A172 (cell line): ENCODE data around the gene CHID1. TPM values are rescaled to one million over a fixed set of nuclear protein-coding genes. Genes with fewer than 3 reads are reported as not detected.

Experiments used
- DNase-seq: peaks from one replicate; pipeline ENCODE4 v3.0.0-alpha.2; 2015; ENCODE audit warnings: low spot score
- total RNA-seq: library from RNA; depleted of rRNA; stranded (reverse); fragments of >200 nt; shearing (Covaris generic); gene quantifications from 2 replicates; pipeline ENCODE4 v1.2.3, GENCODE V29; 2014

Gene CHID1
- total RNA-seq, 1 experiment from 2014 or later = 66.7 TPM

GRCh38 chr11:888310-889212 lies 22.0 kb downstream of the CHID1 start:
- DNase-seq = no peak

- no peak for DNase-seq
Measured at GRCh38 chr11:887589-887988, 23.0 kb downstream of the CHID1 start.

- no peak for DNase-seq
Measured at GRCh38 chr11:886568-886967, 24.0 kb downstream of the CHID1 start.

DNA sequence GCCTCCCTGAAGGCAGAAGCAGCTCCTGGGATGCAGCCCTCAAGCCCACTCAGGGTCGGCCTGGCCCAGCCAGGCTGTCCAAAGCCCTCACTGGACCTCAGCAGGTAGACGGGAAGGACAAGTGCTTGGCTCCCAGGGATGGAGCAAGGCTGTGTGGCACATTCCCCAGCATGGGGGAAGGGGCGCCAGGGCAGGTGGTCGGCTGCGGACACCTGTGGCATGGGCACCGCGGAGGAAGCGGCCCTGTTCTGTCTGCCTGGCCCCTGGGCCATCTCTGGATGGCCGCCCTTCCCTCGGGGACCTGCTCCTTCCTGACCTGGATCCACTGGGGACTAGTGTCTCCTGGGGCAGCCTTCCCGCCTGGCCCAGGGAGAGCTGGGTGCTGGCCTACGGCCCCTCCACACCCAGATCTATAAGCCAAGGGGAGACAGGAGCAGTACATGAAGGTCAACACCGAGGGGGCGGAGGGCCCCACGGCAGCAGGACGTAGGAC lies 26.0 kb downstream of the CHID1 start:
- no peak for DNase-seq

GRCh38 chr11:883527-883926 lies 27.1 kb downstream of the CHID1 start:
- DNase-seq = no peak

- DNase-seq = no peak
Measured at GRCh38 chr11:882596-882995, 28.0 kb downstream of the CHID1 start.

DNA sequence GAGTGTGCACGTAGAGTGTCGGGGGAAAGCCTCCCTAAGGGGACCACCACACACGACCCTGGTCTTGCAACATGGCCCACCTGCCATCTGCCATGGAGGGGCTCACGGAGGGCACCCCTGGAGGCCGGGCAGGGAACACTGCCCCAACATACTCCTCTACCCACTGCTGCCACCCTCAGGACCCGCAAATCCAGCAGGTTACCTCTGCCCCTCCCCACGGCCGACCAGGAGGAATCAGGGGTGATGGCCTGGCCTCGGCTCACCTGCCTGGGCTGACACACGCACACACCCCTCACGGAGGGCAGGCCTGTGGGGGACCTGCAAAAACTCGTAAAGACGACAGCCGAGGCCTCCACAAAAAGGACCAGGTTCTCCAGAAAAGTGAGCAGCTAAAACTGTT lies 30.2 kb downstream of the CHID1 start:
- no peak for DNase-seq

- DNase-seq = peak; percentile 30
Measured at GRCh38 chr11:877565-877964, 33.0 kb downstream of the CHID1 start.

DNA sequence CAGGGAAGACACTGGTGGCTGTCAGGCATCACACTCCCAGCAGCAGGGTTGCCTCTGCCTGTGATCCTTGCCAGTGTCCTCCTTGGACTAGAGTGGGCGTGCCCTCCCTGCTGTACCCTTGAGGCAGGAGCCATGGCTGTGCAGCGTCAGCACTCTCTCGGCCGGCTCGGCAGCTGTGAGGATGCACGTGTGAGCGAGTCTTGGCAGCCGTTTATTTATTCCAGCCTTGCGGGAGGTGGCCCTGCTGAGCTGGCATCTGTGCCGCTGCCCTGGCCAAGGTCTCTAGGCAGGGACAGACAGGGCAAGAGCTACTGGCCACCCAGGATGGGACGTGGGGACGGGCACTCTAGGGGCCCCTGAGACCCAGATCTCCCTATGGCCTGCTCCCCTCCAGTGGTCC lies 34.1 kb downstream of the CHID1 start:
- DNase-seq = peak; percentile 49

DNA sequence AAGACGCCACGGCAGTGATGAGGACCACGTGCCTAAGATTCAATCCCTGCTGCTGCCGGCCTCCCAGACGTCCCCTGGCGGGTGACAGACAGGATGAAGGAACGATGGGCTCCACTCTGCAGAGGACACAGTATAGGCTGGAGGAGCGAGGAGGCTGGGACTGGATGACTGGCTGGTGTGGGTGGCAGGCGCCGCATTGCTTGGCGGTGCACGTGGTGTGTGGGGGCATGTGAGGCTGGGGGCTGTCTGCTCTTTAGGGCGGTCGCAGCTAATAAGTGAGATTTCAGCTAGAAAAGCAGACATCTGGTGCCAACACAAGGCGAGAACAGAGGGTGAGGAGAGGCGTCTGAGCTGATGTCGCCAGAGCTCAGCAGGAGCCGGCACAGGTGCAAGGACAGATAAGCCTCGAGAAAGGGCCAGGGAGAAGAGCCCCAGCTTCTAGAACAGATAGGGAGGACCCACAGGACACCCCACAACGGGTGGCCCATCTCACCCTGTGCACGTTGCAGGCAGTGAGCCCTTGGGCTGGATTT lies 34.8 kb downstream of the CHID1 start:
- no peak for DNase-seq

GRCh38 chr11:875203-875602 lies 35.4 kb downstream of the CHID1 start:
- no peak for DNase-seq

DNA sequence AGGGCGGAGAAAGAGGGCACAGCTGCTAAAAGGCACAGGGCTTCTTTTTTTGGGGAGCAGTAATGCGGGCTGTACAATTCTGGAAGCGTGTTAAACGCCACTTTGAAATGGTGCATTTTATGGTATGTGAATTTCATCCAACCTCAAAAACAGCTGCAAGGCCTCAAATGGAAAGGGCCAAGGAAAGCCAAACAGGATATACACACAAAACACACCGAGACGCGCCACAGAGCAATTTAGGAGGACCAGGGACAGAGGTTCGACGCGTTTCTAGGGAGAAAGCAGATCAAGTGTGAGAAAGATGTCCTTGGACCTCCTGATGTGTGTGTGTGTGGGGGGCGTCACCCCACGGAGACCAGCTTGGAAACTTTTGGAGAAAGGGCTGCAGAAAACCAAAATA lies 36.9 kb downstream of the CHID1 start:
- no peak for DNase-seq

DNA sequence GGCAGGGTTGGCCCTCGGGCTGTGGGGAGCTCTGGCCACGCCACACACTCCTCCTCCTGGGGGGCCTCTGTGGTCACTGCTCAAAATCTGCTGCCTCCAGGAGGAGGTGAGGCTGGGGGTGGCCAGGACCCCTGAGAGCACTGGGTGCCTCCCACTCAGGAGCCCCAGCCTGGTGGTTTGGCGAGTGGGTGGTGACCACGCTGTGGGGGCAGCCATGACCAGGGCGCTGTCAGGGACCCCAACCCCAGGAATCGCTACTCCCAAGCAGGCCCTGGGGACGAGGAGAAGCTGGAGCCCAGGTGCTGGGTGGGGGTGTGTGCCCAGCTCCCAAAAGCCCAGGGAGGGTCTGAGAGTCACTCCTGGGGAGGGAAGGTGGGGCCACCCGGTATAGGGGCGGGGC lies 37.8 kb downstream of the CHID1 start:
- DNase-seq = no peak

DNA sequence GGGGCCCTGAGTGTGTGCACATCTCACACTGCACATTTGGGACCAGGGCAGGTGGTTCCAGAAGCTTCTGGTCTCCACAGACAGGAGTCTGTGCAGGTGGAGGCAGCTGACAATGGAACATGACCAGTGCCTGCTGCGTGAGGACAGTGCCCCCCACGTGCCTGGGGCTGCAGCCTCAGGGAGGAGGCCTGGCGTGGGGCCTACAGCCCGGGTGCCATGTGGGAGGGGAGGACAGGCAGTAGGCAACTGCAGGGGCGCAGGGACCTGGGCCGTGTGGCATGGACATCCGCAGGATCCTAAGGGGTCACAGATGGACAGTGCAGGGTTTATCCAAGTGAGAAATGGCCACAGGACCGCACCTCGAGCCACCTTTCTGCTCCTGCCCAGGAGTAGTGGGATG lies 39.1 kb downstream of the CHID1 start:
- no peak for DNase-seq

DNA sequence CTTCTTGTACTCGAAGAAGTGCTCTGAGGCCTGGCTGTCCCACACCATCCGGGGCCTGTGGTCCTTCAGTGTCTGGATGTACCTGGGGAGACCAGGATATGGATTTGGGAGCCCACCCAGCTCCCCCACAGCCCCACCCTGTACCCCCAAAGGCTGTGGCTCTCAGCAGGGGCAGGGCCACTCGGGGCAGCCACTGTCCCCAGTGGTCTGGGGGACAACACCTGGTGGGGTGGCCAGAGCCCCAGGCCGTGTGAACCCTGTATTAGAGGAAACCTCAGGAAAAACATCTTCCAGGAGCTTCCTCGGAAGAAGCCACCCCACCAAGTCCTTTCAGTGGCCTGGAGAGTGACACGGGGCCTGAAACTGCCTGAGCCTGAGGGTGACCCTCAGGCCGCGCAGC lies 40.2 kb downstream of the CHID1 start:
- DNase-seq = no peak

DNA sequence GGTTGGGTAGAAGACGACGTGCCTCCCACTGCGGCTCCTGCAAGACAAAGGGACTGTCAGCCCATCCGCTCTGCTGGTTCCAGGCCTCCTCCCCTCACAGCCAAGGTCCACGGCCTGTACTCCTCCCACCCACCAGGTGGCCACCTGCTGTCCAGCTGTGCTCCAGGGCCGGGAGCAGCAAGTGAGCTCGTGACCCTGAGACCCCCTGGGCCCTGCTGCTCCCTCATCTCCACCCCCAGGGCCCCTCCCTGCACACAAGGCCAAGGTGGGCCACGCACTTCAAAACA lies 40.5 kb downstream of the CHID1 start:
- DNase-seq = no peak

- DNase-seq = no peak
Measured at GRCh38 chr11:869399-870126, 41.0 kb downstream of the CHID1 start.

- DNase-seq = no peak
Measured at GRCh38 chr11:868802-869201, 41.8 kb downstream of the CHID1 start.

- no peak for DNase-seq
Measured at GRCh38 chr11:868394-868793, 42.2 kb downstream of the CHID1 start.

- no peak for DNase-seq
Measured at GRCh38 chr11:867856-868358, 42.7 kb downstream of the CHID1 start.

GRCh38 chr11:866481-866880 lies 44.1 kb downstream of the CHID1 start:
- no peak for DNase-seq
